T1000 (cell line): Measurements from ENCODE around the gene LPP.

Experiments
- DNase-seq: peaks from one replicate; lab custom pipeline; 2025; ENCODE audit warnings: mixed read lengths; lab: John Stamatoyannopoulos, UW

Gene LPP

DNA sequence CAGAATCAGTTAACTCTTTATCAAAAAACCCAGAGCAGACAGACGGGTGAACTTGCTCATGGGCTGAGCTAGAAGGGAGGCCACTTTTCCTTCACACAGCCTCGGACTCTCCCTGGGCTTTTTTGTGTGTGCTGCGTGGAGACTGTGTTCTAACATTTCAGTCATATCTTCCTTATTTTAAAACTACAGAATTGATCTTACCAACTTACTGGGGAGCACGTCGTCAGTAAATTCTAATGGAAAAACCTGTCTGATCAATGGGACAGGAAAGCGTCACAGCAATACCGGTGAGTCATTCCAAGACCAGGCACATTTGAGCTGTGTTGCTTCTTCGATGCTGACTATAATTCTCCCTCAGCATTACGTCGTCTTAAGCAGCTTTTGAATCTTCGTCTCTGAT, 145.1 kb downstream of the LPP start:
- no peak for DNase-seq

DNA sequence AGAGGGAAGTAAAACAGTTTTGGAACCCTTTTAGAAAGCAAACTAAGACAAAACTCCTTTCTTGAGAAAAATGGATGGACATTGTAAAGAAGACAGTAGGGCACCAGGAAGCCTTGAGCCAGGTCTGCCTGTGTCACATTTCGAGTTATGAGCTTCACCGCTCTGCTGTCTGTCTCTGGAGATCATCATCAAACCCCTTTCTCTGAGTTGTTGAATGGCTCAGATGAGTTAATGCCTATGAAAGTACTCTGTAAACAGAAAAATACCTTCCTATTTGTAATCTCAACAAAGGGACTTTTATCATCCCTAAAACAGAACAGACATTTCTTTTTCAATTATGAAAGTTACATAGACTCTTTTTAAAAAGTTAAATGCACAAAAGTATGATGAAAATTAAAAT, 145.8 kb downstream of the LPP start:
- DNase-seq = no peak

DNA sequence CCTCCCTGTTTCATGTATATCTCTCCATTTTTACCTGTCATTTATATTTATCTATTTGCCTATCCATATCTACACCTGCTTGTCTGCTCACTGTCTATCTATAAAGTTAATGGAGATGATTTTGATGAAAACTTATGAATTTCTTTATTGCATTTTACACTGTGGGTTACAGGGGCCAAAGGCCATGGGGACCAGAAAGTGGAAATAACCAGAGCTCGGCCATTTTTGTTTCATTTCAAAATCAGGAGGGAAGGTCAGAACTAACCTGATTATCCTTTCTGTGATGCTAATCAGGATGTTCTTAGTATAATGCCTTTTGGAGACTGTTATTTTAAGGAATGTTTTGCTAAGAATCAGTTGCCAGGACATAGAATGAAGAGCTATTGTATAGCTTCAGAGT, 147.2 kb downstream of the LPP start:
- DNase-seq = no peak

DNA sequence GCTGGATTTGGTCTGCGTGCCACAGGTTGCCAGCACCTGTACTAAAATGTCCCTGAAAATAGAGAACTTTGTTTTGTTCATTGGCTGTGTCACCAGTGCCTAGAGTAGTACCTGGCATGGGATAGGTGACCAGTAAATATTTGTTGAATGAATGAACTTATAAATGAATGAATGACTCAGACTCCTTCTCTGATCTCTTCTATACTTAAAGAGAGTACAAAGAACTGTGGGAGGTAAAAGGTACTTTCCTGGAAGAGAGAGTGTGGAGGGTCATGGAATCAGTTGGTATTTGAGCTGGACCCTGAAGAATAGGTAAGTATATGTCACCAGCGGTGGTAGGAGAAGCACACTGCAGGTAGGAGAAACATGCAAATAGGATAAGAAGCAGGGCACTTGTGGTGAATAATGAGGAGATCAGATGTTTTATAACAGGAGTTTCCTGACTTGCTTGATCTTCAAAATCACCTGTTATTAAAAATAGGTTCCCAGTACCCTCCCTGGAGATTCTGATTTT, 149.4 kb downstream of the LPP start:
- DNase-seq = no peak

DNA sequence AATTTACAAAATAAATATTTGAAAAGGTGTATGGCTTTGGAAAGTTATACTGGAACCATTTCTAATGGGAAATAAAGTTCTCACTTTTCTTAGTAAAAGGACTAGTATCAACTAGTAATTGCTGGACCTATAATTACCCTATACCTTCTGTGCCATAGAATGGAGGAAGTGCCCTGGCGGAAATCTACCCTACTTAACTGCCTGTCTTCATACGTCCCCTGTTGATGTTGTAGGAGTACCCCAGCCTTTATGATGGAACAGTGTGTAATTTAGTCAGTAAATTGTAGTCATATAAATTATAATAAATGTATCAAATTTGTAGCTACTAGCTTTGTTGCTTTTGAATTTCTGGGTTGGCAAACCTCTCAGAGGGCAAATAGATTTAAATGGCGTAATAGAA, 149.9 kb downstream of the LPP start:
- DNase-seq = no peak

DNA sequence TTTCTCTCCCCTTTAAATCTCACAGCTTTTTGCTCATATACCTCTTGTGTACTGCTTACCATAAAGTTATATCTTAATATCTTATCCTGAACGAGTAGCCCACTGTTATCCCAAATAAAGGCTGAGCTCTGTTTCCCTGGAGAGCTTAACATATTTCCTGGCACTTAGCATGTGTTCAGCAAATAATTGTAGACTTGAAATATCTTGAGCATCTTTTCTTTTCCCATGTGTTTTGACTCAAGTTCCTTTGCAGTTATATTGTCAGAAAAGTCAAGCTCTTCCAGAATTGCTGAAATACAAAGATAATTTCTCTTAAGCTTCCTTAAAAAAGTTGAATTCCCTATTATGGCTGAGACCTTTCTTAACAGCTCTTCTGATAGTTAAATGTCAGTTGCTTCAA, 150.5 kb downstream of the LPP start:
- no peak for DNase-seq

DNA sequence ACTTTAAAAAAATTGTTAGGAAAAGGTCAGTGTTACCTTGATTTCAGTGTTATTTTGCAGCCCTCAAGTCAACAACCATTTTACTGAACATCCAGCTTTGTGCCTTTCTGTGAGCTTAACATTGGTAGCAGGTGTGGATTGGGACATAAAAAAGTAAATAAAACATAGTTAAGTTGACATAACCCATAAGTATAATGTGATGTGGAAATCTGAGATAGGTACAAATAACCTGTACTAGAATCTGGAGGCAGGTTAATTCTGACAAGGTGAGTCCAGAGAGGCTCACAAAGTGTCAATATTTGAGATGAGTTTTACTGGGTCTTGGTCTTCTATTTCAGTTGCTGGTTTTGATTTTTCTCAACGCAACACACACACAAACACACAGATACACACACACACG, 151.3 kb downstream of the LPP start:
- DNase-seq = no peak

DNA sequence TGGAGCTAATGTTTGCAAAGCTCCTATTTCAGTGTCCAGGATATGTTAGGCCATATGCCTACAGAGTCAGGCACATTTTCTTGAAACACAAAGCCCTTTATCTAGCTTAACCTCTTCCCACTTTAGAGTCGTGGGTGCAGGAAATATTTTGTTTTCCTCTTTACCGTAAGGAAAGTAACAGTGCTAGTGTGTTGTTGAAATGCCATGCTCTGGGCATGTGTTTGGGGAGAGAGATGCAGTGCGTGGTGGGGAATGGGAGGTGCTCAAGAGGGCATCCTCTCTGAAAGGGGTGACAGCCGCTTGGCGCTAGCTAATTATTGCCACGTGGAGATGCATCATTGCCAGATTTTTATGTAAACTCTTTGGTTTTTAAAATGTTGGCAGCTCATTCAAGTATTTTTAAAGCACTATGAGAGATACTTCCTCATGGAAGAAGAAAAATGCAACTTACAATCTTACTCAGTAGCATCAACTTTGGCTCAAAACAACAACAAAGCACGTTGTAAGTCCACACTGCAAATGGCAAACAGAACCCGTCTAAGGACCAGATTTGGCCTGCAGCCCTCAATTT, 152.6 kb downstream of the LPP start:
- DNase-seq = no peak

DNA sequence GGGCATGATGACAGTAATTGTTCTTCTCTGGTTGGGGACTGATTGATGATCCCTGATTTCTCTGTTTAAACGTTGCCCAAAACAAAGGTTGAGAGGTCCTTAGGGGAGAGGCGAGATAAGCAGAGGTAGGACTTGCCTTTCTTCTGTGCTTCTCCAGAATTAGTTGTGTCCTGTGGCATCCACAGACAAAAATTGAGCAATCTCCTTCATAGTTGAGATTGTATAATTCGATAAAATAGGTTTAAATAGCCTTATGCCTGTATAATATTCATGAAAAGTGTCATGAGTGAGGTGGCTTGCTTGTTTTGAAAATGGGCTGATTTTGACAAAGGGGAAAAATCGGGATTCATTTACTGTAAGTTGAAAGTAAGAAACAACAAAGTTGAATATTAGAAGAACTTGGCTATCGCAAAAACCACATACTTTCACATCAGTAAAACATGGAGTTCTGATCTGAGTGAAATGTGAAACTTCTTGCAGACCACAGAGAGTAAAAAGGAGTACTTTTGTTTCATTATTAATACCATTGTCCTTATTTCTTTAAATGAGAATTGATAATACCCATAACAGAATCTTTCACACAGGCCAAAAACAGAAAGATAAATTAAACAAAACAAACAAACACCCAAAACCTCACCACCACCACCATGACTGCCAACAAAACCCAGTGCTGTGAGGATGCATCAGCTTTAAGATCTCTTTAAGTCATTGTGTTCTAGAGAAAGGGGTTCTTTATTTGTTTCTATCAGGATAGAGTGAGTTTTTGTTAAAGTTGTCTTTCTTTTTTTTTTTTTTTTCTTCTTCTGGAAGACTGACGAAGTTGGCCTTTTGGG, 155.7 kb downstream of the LPP start:
- DNase-seq = no peak

DNA sequence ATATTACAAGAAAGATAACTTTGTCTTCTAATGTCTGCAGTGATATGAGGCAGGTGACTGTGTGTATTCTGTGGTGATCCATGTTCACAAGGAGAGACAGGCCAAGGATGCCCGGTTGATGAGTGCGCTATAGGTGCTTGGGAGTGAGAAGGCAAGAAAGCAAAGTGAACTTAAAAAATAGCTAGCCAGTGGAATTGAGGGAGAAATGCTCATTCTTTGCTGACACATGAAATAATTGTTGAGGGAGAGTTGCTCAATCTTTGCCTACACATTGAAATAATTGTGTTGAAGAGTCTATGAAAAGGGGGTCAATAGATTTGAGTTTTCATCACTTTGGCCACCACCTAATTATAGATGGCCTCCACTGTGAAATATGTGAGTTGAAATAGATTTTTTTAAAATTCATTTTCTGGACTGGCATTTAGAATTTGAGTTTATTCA, 156.3 kb downstream of the LPP start:
- DNase-seq = no peak

DNA sequence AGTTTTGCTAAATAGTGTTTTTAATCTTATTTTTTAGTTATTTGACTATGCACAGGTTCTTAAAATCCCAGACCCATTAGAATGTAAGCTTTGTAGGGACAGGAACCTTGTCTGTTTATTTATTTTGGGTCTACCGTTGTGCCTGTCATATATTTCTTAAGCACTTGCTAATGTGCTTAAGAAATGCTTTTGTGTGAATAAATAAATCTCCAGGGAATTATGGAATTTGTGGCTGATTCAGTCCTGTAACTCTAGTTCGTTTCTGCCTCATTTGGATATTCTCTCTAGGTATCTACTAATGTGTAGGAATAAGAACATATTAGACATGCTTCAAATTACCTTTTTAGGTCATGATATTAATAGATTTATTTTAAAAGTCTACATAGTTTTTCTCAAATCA, 161.6 kb downstream of the LPP start:
- no peak for DNase-seq

DNA sequence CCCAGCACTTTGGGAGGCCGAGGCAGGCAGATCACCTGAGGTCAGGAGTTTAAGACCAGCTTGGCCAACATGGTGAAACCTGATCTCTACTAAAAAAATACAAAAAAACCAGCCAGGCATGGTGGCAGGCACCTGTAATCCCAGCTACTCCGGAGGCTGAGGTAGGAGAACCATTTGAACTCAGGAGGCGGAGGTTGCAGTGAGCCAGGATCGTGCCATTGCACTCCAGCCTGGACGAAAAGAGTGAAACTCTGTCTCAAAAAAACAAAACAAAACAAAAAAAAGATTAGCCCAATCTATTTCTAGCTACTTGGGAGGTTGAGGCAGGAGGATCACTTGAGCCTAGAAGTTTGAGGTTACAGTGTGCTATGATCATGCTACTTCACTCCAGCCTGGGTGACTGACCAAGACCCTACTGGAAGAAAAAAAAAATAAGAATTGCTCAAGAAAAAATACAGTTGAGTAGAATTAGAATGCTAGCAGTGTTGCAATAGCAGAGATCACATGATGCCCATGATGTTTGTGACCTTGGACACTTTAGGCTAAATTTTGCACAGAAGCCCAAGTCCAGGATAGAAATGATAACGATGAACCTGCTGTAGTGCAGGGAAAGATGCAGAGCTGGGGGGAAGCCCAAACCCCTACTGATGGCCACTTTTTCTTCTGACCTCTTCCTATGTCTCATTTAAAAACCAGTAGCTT, 162.2 kb downstream of the LPP start:
- no peak for DNase-seq

DNA sequence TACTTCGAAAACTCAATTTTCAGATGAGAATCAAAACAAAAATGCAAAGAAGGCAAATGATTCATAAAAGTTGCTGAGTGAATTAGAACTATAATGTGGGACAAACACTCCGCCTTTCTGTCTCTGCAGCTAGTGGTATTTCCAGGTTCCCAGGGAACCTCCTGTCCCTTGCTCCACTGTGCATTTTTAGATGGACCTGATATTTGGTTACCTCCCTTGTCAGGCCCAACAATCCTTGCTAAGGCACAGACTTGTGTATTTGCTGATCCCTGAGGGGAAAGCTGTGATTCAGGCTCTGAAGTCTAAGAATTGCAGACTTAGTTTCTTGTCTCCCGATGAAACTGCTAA, 162.7 kb downstream of the LPP start:
- no peak for DNase-seq

DNA sequence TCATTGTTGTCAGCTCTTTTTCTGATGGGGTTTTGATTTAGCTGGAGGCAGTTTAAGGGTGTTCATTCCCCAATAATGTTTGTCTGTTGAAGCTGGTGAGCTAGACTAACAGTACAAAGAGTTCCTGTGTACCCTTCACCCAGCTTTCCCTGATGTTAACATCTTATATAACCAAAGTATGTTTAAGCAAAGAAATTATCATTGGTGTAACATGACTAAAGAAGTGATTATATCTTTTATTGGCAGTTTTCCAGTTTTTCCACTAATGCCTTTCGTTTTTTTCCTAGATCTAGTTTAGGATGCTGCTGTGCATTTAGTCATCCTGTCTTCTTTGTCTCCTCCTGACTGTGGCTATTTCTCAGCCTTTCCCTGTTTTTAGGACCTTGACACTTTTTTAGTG, 165.6 kb downstream of the LPP start:
- no peak for DNase-seq

DNA sequence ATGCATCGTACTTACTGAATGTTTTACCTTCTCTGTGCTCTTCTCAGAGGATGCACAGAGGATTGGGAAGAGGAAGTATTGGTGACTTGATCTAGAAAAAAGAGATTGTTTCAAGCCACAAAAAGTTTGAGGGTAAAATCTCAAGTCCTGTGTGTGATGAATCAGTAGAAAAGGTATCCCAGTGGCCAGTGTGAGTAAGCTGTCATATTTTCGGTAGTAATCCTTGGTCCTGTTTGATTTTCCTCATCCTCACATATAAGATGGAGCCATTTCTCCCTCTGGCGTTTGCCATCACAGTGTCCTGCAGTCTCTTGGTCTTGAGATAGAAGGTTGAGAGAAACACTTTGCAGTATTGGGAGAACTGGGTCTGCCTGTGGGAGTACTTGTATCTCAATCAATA, 166.8 kb downstream of the LPP start:
- DNase-seq = no peak

DNA sequence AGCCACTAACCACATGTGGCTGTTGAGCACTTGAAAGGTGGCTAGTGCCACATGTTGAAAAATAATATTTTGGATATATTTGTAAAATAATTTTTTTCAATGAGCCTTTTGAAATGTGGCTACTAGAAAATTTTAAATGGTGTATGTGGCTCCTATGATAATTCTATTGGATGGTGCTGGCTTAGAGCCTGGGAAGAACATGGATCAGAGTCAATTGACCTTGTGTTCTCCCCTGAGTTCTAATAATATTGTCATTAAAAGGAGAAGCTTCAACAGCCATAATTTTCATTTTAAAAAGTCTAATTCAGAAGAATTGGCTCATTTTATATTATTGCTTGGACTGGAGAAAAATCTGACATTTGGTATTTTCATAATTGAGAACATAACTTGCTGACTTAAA, 167.3 kb downstream of the LPP start:
- DNase-seq = no peak

DNA sequence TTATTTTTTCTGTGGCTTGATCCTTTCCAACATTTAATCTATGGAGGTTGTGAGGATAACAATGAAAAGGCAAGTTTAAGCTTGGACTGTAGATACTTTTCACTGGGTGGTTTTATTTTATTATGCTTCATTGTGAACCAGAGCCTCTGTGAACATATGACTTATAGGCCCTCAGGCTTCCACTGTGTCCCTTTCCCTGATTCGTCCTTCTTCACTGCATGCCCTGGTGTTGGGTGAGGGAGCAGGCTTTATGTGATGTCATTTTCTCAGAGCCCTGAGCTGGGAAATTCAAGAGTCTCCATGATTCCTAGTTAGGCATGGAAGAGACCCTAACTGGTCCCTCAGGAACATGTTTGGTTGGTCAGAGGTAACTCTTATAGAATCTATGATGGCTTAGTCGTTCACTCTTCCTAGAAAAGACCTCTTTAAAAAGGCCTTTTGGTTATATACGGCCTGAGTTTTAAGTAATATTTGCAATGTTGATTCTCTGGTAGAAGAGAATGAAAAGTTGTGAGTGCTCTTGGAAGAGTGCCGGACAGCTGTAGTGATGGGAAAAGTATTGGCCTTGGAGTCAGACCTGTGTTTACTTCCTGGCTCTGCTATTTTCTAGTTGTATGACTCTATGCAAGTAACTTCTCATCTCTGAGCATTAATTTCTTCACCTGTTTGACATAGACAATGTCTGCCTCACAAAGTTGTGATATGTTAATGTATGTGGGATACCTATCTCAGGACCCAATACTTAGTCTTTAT, 168.4 kb downstream of the LPP start:
- DNase-seq = no peak

DNA sequence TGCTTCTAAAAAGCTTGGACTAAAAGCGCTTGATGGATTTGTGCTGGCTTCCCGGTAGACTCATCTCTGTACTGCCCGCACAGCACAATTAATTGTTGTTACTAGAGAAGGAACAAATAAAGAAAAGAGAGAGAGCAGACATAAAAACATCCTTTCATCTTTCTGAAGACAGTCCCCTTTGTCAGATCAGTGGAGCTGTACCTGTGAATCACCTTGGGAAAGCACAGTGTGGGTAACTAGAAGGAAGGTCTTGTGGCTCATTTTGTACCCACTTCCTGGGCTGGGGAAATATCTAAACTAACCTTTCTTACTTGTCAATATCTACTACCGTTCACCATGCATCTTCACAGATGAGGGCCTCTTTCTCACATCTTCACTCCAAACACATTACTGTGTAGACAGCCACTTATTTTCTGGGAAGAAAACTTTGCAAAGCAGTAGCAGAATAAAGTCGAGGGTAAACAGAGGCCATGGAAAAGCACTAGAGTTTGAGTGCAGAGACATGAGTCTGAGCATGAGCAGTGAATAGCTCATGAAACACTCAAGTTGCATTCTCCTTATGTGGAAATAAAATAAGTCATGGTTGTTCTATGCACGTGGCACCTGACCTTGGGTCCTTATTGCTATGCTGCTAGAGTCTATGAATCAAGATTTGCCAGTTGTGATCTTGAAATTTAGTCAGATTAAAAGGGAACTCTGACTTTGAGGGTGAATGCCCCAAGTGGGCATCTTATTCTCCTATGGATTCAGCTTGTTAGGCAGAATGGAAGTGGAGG, 169.3 kb downstream of the LPP start:
- DNase-seq = no peak

DNA sequence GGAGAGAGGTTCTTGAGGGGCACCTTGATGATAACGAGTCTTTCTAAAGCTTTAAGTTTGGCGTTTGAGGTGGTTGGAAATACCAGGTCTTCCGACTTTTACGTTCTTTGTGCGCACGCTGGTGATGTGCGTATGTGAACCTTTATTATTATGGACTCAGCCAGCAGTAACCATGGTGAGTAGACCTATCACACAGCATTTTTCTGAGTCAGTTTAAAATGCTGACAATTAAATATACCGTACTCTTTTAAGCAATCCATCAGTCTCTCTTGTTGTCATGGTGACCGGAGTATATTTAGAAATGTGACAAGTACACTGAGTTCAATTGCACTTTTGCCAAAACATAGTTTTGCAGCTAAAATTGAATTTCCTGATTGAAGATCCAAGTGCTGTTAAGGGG, 172.2 kb downstream of the LPP start:
- DNase-seq = no peak

DNA sequence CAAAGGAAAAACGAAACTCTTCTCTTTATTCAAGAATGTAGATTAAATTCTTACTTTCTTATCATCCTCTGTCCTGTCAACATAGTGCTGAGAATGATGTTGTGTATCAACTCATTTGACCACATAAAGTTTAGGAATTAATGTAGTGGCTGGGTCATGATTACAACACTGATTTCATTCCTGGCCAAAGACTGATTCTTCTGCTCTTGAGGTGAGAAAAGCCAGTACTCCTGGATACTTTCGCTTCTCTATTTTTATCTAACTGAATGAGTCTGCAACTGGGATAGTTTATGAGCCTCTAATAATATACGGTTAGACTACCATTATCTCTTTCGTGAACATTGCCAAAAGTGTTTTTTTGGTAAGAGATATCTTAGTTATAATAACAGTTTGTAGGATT, 173.0 kb downstream of the LPP start:
- no peak for DNase-seq

DNA sequence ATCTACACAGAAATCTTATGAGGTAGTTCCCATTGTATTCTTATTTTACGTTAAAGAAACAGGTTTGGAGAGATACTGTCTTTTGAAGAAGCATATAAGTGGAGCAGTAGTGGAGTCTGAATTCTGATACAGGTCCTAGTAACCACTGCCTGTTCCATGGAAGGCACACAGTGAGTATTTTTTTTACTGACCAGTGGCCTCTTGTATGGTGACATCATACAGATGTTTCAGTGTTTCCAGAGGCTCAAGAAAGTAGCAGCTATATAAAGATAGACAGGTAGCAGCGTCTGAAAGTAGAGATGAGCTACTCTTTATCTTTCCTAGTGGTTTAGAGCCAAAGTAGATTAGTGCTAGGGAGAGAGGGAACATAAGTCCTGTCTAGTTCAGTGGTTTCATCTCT, 173.5 kb downstream of the LPP start:
- DNase-seq = no peak

DNA sequence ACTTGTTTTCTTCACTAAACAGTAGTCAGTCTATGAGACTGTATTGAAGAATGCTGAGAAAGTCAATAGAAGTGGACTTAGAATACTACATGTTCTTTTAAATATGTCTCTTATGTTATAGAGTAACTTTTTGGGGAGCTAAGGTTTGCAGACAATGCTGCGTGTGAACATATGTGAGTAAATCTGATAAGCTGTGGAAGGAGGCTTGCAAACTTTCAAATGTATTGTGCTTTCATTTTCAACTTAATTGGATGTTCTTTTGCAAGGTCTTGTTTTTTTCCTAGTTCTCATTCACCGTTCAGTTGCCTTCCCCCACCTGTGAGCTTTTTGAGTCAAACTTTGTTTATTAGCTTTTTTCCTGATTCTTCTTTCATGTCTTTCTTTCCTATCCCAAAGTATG, 176.2 kb downstream of the LPP start:
- DNase-seq = no peak
